ENCODE data around the gene ABHD6. TPM values are rescaled to one million over a fixed set of nuclear protein-coding genes. Genes with fewer than 3 reads are reported as not detected.
A peak's percentile ranks its signal among the peaks of the same experiment; 100 is the strongest.
"Not testable (repeated sequence)": the region's sequence is repeated elsewhere in the genome, so short reads cannot be mapped to it uniquely, and the experiment has no call there.

ABHD6 gene
- total RNA-seq, 1 donor from 2014 or later = 6.9 TPM

DNA sequence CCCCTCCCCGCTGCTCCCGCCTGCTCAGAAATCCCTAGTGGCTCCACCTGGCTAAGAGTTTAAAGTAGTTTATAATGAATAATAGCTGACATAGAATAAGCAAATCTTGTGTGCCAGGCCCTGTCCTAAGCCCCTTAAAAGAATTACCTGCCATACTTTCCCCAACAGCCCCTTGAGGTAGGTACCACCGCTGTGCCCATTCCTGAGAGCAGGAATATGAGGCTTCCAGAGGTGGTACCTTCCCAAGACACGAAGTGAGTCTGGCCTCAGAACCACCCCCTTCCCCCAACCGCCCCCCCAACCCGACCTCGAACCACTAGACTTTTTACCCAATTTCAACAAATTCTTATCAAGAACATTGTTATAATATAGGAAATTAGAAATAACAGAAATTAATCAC lies 1.2 kb downstream of the ABHD6 start:
- intact Hi-C loops (cut with DNase I) = no loop called here
- Histone ChIP-seq H3K4me3 (peak overlapping the region; percentile 80 to 81), H3K9me3 (no peaks in the 10 kb centered on the region), H3K36me3 (no peaks in the 10 kb centered on the region), H3K27ac (no peak overlapping the region), H3K4me1 (peaks cover 0 to 2% of the 10 kb centered on the region in 2 donors), H3K27me3 (no peaks in the 10 kb centered on the region)
- DNase-seq (ENCODE audit: low spot score in 2 of 2) = peak in 1 of 2 donors; percentile 50
- TF ChIP-seq CTCF (IDR thresholded peaks at IDR 0.05) = no peak

- H3K4me3 ChIP-seq = no peak overlapping the region
- H3K27me3 ChIP-seq = no peaks in the 10 kb centered on the region
- H3K4me1 ChIP-seq = no peaks in the 10 kb centered on the region
- H3K36me3 ChIP-seq = no peaks in the 10 kb centered on the region
- H3K9me3 ChIP-seq = no peaks in the 10 kb centered on the region
- intact Hi-C loops (cut with DNase I) = no loop called here
- no peak for DNase-seq (ENCODE audit: low spot score in 2 of 2)
- no peak for TF ChIP-seq CTCF (IDR thresholded peaks at IDR 0.05)
- no peak overlapping the region for H3K27ac ChIP-seq
Measured at GRCh38 chr3:58241306-58242044, 3.9 kb downstream of the ABHD6 start.

DNA sequence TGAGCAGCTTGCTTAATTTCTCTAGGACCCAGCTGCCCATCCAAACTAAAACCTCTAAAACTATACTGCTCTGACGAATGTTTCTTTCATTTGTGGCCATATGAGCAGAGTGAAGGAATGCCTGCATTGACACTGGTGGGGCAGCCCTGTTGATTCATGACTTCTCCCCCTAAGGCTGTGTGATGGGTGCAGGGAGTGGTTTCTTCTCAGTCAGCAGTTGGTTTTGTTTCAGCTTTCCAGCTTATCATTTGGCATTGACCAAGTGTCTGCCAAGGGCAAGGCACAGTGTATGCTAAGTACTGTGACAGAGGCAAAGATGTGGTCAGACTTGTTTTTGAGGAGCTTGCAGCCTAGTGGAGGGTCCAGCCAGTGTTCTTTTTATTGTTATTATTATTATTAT lies 4.7 kb downstream of the ABHD6 start:
- Histone ChIP-seq H3K9me3 (no peaks in the 10 kb centered on the region), H3K27me3 (no peaks in the 10 kb centered on the region), H3K4me1 (no peaks in the 10 kb centered on the region), H3K27ac (no peak overlapping the region), H3K36me3 (no peaks in the 10 kb centered on the region), H3K4me3 (no peak overlapping the region)
- DNase-seq (ENCODE audit: low spot score in 2 of 2) = no peak
- intact Hi-C loops (cut with DNase I) = no loop called here
- no peak for TF ChIP-seq CTCF (IDR thresholded peaks at IDR 0.05)

GRCh38 chr3:58242860-58243259 lies 5.3 kb downstream of the ABHD6 start:
- H3K27ac ChIP-seq; H3K9me3 ChIP-seq; DNase-seq (ENCODE audit: low spot score in 2 of 2); H3K27me3 ChIP-seq; H3K4me1 ChIP-seq; intact Hi-C loops (cut with DNase I); H3K4me3 ChIP-seq; H3K36me3 ChIP-seq: not testable (repeated sequence)

GRCh38 chr3:58243976-58244585 lies 6.5 kb downstream of the ABHD6 start:
- intact Hi-C loops (cut with DNase I) = no loop called here
- Histone ChIP-seq H3K4me1 (no peaks in the 10 kb centered on the region), H3K4me3 (no peak overlapping the region), H3K27ac (no peak overlapping the region), H3K27me3 (no peaks in the 10 kb centered on the region), H3K9me3 (no peaks in the 10 kb centered on the region), H3K36me3 (no peaks in the 10 kb centered on the region)
- no peak for TF ChIP-seq CTCF (IDR thresholded peaks at IDR 0.05)
- DNase-seq (ENCODE audit: low spot score in 2 of 2) = no peak

- Histone ChIP-seq H3K9me3 (no peaks in the 10 kb centered on the region), H3K36me3 (no peaks in the 10 kb centered on the region), H3K4me3 (no peak overlapping the region), H3K27me3 (no peaks in the 10 kb centered on the region), H3K4me1 (no peaks in the 10 kb centered on the region), H3K27ac (no peak overlapping the region)
- intact Hi-C loops (cut with DNase I) = no loop called here
- DNase-seq (ENCODE audit: low spot score in 2 of 2) = no peak
- TF ChIP-seq CTCF (IDR thresholded peaks at IDR 0.05) = no peak
Measured at GRCh38 chr3:58246148-58247047, 8.8 kb downstream of the ABHD6 start.

All from ascending aorta (tissue), 2 donors.